AG09319 (cell line): Measurements from ENCODE around the gene MYO18B.

Experiments used
- DNase-seq: peaks from one replicate; pipeline ENCODE4 v3.0.0-alpha.2; 2010; ENCODE audit warnings: low read depth; ENCODE audit errors: extremely low read depth
- CTCF ChIP-seq: IDR thresholded peaks from 2 replicates; pipeline ENCODE4 v1.5.1; 2011; ENCODE audit warnings: low read depth, mild to moderate bottlenecking, inconsistent platforms, low read length, moderate library complexity

The MYO18B gene

GRCh38 chr22:26068571-26068970 is 326.6 kb downstream of the MYO18B start:
- TF ChIP-seq CTCF, result no peak
- no peak for DNase-seq

GRCh38 chr22:26072621-26073020 is 330.6 kb downstream of the MYO18B start:
- DNase-seq, result no peak
- no peak for TF ChIP-seq CTCF

- no peak for TF ChIP-seq CTCF
These were observed 333.3 kb downstream of the MYO18B start for GRCh38 chr22:26075251-26075650.

GRCh38 chr22:26079009-26079408 is 337.0 kb downstream of the MYO18B start:
- TF ChIP-seq CTCF, result no peak
- no peak for DNase-seq

More at GRCh38 chr22:26075251-26075650, 333.3 kb downstream of the MYO18B start:
- no peak for DNase-seq
